H1 (cell line): ENCODE measurements around the gene PITRM1. TPM values are rescaled to one million over a fixed set of nuclear protein-coding genes. Genes with fewer than 3 reads are reported as not detected.

Experiments used
- CTCF ChIA-PET: fragments of 300-600 bp; sonication (Branson Sonifier 250); formaldehyde crosslinking; loops from one replicate; lab custom pipeline; 2021; ENCODE audit not compliant: partially characterized antibody; lab: Charles Lee
- POLR2A ChIA-PET: fragments of 300-600 bp; sonication (Branson Sonifier 250); formaldehyde crosslinking; loops from one replicate; lab custom pipeline; 2021; ENCODE audit warnings: inconsistent platforms; ENCODE audit not compliant: partially characterized antibody; lab: Charles Lee
- DNase-seq, 2 experiments: peaks; one replicate each; pipeline versions ENCODE4 v3.0.0 to v3.0.0-alpha.2; 2010 to 2022; ENCODE audit warnings: low spot score in 2 of 2, low read depth in 1 of 2, mixed read lengths in 1 of 2
- FAIRE-seq: peaks from 2 replicates; lab custom pipeline; 2011; peaks lifted over from hg19 to GRCh38; lab: Jason Lieb, UNC
- H2AFZ ChIP-seq: 2 replicates; pipeline ENCODE4 v1.8.1; 2012; ENCODE audit warnings: low read length, inconsistent platforms
- H2AK5ac ChIP-seq: 2 replicates; pipeline ENCODE4 v1.6.1; 2013; ENCODE audit warnings: low read depth, low read length
- H2BK120ac ChIP-seq: replicated peaks from 2 replicates; pipeline ENCODE3; 2013; ENCODE audit warnings: low read depth, low read length, inconsistent platforms
- H2BK12ac ChIP-seq: 2 replicates; pipeline ENCODE4 v1.6.1; 2013; ENCODE audit warnings: low read depth, low read length
- H2BK15ac ChIP-seq: 2 replicates; pipeline ENCODE4 v1.6.1; 2013; ENCODE audit warnings: low read length
- H2BK20ac ChIP-seq: 2 replicates; pipeline ENCODE4 v1.6.1; 2013; ENCODE audit warnings: low read length
- H2BK5ac ChIP-seq: 2 replicates; pipeline ENCODE4 v1.6.1; 2013; ENCODE audit warnings: low read depth, low read length
- H3K14ac ChIP-seq: 2 replicates; pipeline ENCODE4 v1.6.1; 2013; ENCODE audit warnings: inconsistent platforms; ENCODE audit not compliant: insufficient read length
- H3K18ac ChIP-seq: 2 replicates; pipeline ENCODE4 v1.6.1; 2013; ENCODE audit warnings: low read length; ENCODE audit errors: extremely low read depth
- H3K23ac ChIP-seq: 2 replicates; pipeline ENCODE4 v1.6.1; 2013; ENCODE audit warnings: inconsistent platforms; ENCODE audit not compliant: insufficient read length
- H3K23me2 ChIP-seq: 2 replicates; pipeline ENCODE4 v1.6.1; 2013; ENCODE audit warnings: low read depth, low read length
- H3K27ac ChIP-seq: 2 replicates; pipeline ENCODE4 v1.6.1; 2011; ENCODE audit warnings: low read depth, low read length, inconsistent platforms
- H3K27me3 ChIP-seq, 4 experiments: replicated peaks in 1 of 4; 1 replicate in 1 of 4; 2 replicates in 3 of 4; pipeline versions ENCODE4 v1.6.1 to v1.8.1; 2011 to 2013; ENCODE audit warnings: low read length in 3 of 4, mild to moderate bottlenecking in 3 of 4, inconsistent platforms in 2 of 4, mixed read lengths in 2 of 4, moderate library complexity in 1 of 4; ENCODE audit not compliant: control insufficient read depth in 3 of 4, insufficient read depth in 3 of 4; ENCODE audit errors: extremely low read depth in 1 of 4
- H3K36me3 ChIP-seq, 4 experiments: 2 replicates each; pipeline versions ENCODE4 v1.6.1 to v1.8.1; 2011 to 2013; ENCODE audit warnings: mild to moderate bottlenecking in 4 of 4, low read length in 3 of 4, moderate library complexity in 2 of 4, control low read depth in 1 of 4, inconsistent platforms in 1 of 4; ENCODE audit not compliant: insufficient read depth in 4 of 4, control insufficient read depth in 2 of 4
- H3K4ac ChIP-seq: replicated peaks from 2 replicates; pipeline ENCODE3; 2013; ENCODE audit warnings: low read length, low read depth, mixed read lengths, inconsistent platforms; ENCODE audit not compliant: insufficient read length
- H3K4me1 ChIP-seq, 4 experiments: replicated peaks in 1 of 4; 1 replicate in 1 of 4; 2 replicates in 3 of 4; pipeline versions ENCODE4 v1.6.1 to v1.8.1; 2011 to 2013; ENCODE audit warnings: low read length in 3 of 4, inconsistent platforms in 2 of 4, mixed read lengths in 1 of 4; ENCODE audit not compliant: insufficient read depth in 4 of 4, control insufficient read depth in 3 of 4
- H3K4me2 ChIP-seq, 2 experiments: 2 replicates each; pipeline versions ENCODE4 v1.6.1 to v1.8.1; 2011 to 2013; ENCODE audit warnings: low read depth in 2 of 2, low read length in 2 of 2, control low read depth in 1 of 2, inconsistent platforms in 1 of 2, mild to moderate bottlenecking in 1 of 2; ENCODE audit not compliant: insufficient read depth in 1 of 2
- H3K4me3 ChIP-seq, 4 experiments: fragments of 200-600, 300-600 bp in 1 of 4; sonication (generic), shearing (Covaris generic), sonication (Bioruptor Twin) in 1 of 4; 2 replicates each; pipeline versions ENCODE4 v1.5.1 to v1.8.1; 2011 to 2016; ENCODE audit warnings: low read length in 4 of 4, low read depth in 3 of 4, control low read depth in 2 of 4, inconsistent platforms in 2 of 4, mild to moderate bottlenecking in 2 of 4, mixed read lengths in 1 of 4, moderate library complexity in 1 of 4; ENCODE audit not compliant: insufficient read depth in 2 of 4; ENCODE audit errors: extremely low read depth in 1 of 4
- H3K56ac ChIP-seq: replicated peaks from 2 replicates; pipeline ENCODE3; 2013; ENCODE audit warnings: low read depth, mild to moderate bottlenecking, mixed read lengths, low read length, inconsistent platforms; ENCODE audit not compliant: insufficient read length
- H3K79me1 ChIP-seq: 2 replicates; pipeline ENCODE4 v1.6.1; 2013; ENCODE audit warnings: low read depth, low read length, control low read depth
- H3K79me2 ChIP-seq, 2 experiments: 2 replicates each; pipeline versions ENCODE4 v1.6.1 to v1.8.1; 2012 to 2013; ENCODE audit warnings: low read length in 2 of 2, mild to moderate bottlenecking in 2 of 2, inconsistent platforms in 1 of 2; ENCODE audit not compliant: insufficient read depth in 2 of 2, control insufficient read depth in 1 of 2
- H3K9ac ChIP-seq, 4 experiments: replicated peaks in 1 of 4; 1 replicate in 1 of 4; 2 replicates in 3 of 4; pipeline versions ENCODE4 v1.6.1 to v1.8.1; 2011 to 2013; ENCODE audit warnings: low read depth in 3 of 4, low read length in 3 of 4, control low read depth in 2 of 4, mild to moderate bottlenecking in 2 of 4, moderate library complexity in 2 of 4, inconsistent platforms in 1 of 4; ENCODE audit errors: extremely low read depth in 1 of 4
- H3K9me3 ChIP-seq, 2 experiments: 2 replicates each; pipeline versions ENCODE4 v1.6.1 to v1.8.1; 2012 to 2013; ENCODE audit warnings: mild to moderate bottlenecking in 2 of 2, moderate library complexity in 2 of 2, control low read depth in 1 of 2, inconsistent platforms in 1 of 2, low read depth in 1 of 2, low read length in 1 of 2, mixed read lengths in 1 of 2; ENCODE audit not compliant: insufficient read depth in 2 of 2
- H4K20me1 ChIP-seq, 2 experiments: replicated peaks in 1 of 2; 2 replicates each; pipeline versions ENCODE3 to v1.8.1; 2011 to 2013; ENCODE audit warnings: inconsistent platforms in 2 of 2, low read length in 2 of 2, mild to moderate bottlenecking in 1 of 2; ENCODE audit not compliant: insufficient read depth in 2 of 2, control insufficient read depth in 1 of 2
- H4K5ac ChIP-seq: 2 replicates; pipeline ENCODE4 v1.6.1; 2013; ENCODE audit warnings: low read length, low read depth, mixed read lengths, inconsistent platforms; ENCODE audit not compliant: insufficient read length
- H4K8ac ChIP-seq: 2 replicates; pipeline ENCODE4 v1.8.0; 2013; ENCODE audit warnings: mild to moderate bottlenecking, moderate library complexity, low read length, inconsistent platforms; ENCODE audit not compliant: insufficient read depth; ENCODE audit errors: extremely low read depth
- H4K91ac ChIP-seq: replicated peaks from 2 replicates; pipeline ENCODE3; 2013; ENCODE audit warnings: low read length, mixed read lengths, inconsistent platforms; ENCODE audit not compliant: insufficient read length
- BRCA1 ChIP-seq: IDR thresholded peaks from 2 replicates; pipeline ENCODE4 v1.6.1; 2012; ENCODE audit warnings: low read depth, low read length, improper control_type of control experiment
- CBX5 ChIP-seq: fragments of 300-800, 300-1000 bp; sonication (generic); IDR thresholded peaks from 2 replicates; pipeline ENCODE4 v1.7.1; 2016; ENCODE audit warnings: antibody characterized with exemption, low read length, low read depth
- EP300 ChIP-seq, 2 experiments: IDR thresholded peaks; 1 replicate in 1 of 2; 2 replicates in 1 of 2; pipeline ENCODE4 v1.6.1; 2011 to 2012; ENCODE audit warnings: low read depth in 2 of 2, low read length in 2 of 2, mild to moderate bottlenecking in 2 of 2, borderline replicate concordance in 1 of 2, inconsistent platforms in 1 of 2, moderate library complexity in 1 of 2
- HDAC2 ChIP-seq, 2 experiments: fragments of 300-600 bp in 1 of 2; sonication (generic) in 1 of 2; IDR thresholded peaks; 2 replicates each; pipeline ENCODE4 v1.6.1; 2011 to 2012; ENCODE audit warnings: low read depth in 2 of 2, low read length in 2 of 2, mild to moderate bottlenecking in 2 of 2, moderate library complexity in 2 of 2, borderline replicate concordance in 1 of 2, inconsistent platforms in 1 of 2
- KDM1A ChIP-seq: fragments of 200-600, 300-600 bp; sonication (generic); IDR thresholded peaks from 2 replicates; pipeline ENCODE4 v1.7.1; 2016; ENCODE audit warnings: mild to moderate bottlenecking, low read length, borderline replicate concordance
- RBBP5 ChIP-seq: IDR thresholded peaks from 2 replicates; pipeline ENCODE4 v1.7.1; 2012; ENCODE audit warnings: low read depth, mild to moderate bottlenecking, inconsistent platforms, low read length, moderate library complexity, borderline replicate concordance
- RNF2 ChIP-seq: fragments of 200-900, 300-1000 bp; sonication (generic); IDR thresholded peaks from 2 replicates; pipeline ENCODE4 v1.7.1; 2016; ENCODE audit warnings: borderline replicate concordance, low read depth, mild to moderate bottlenecking, antibody characterized with exemption, low read length; ENCODE audit not compliant: poor library complexity, severe bottlenecking; ENCODE audit errors: missing control alignments
- TAF1 ChIP-seq: IDR thresholded peaks from 2 replicates; pipeline ENCODE4 v1.6.1; 2011; ENCODE audit warnings: mild to moderate bottlenecking, low read depth, low read length
- TCF12 ChIP-seq: IDR thresholded peaks from 2 replicates; pipeline ENCODE4 v1.6.1; 2011; ENCODE audit warnings: low read depth, mild to moderate bottlenecking, low read length
- WGBS, 2 experiments: shearing (Covaris generic) in 1 of 2; methylation state at CpG; one replicate each; pipeline versions ENCODE4 v1.1.6 to v1.1.7; 2013 to 2015; ENCODE audit warnings: low lambda C conversion rate in 2 of 2, mixed read lengths in 2 of 2, inconsistent platforms in 1 of 2, low coverage in 1 of 2, missing lambda C conversion rate in 1 of 2; ENCODE audit not compliant: insufficient replicate concordance in 2 of 2, insufficient coverage in 1 of 2, insufficient read length in 1 of 2; ENCODE audit errors: extremely low coverage in 1 of 2, missing lambda C conversion rate in 1 of 2; 5-methylcytosine and 5-hydroxymethylcytosine counted together
- polyA plus RNA-seq, 7 experiments: library from polyadenylated mRNA; depleted of rRNA in 3 of 7; stranded (reverse) in 5 of 7; unstranded in 2 of 7; fragments of >200 nt in 5 of 7; fragments of 200-250 nt in 2 of 7; gene quantifications; 1 replicate in 5 of 7; 2 replicates in 1 of 7; 4 replicates in 1 of 7; pipeline versions ENCODE4 v1.2.1 to v1.2.3, GENCODE V29; 2011 to 2013; ENCODE audit warnings: missing spikeins in 2 of 7, mixed read lengths in 2 of 7
- total RNA-seq: library from RNA; stranded (reverse); fragmentation: NEBNext Ultra II Directional; extraction: Animal tissue kit (Norgen Biotek cat#: 25700); gene quantifications from 2 replicates; pipeline ENCODE4 v1.2.1, GENCODE V29; 2021
- TF ChIP-seq, protein P1 (sequence below): IDR thresholded peaks from 2 replicates; pipeline ENCODE4 v1.6.1; 2012; ENCODE audit warnings: inconsistent platforms

Gene PITRM1
- total and polyA plus RNA-seq, 2 of the 8 experiments (the other 6 are each of a cell fraction or from before 2014, with no cell fraction given), result 18.6 to 31.5 TPM

DNA sequence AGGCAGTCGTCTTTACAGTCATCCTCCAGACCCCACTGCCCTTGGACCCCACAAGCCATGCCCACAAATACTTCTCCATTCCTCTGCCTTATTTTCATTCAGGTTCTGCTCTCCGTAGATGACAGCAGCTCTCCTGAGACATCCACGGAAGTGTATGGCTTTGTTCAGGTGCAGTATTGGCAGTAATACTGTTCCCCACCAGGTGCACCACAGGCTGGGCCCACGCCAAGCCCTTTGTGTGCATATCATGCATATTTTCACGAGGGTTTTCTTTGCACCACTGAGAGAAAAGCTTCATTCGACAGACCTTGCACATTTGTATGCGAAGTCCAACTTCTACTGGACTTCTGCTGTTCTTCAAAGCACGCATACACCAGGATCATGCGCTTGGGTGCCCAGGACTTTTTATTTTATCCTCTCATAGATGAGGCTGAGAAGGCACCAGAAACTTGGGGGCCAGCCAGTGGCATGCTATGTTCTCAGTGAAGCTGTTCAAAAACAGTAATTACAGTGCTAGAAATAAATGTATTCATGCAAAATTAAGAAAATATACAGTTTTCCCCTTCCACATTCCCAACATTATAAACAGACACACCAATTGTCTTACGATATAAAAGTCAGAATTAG lies 37.8 kb upstream of the PITRM1 start:
- Histone ChIP-seq H4K8ac (no peak overlapping the region), H4K5ac (no peak overlapping the region), H3K79me1 (no peaks in the 10 kb centered on the region), H3K9ac (no peak overlapping the region), H3K36me3 (no peaks in the 10 kb centered on the region), H2BK12ac (no peak overlapping the region), H2BK120ac (no peak overlapping the region), H2AFZ (no peak overlapping the region), H3K27me3 (0 out of 7 replicates have a peak, but pooled peaks cover 0 to 2% (median 0%) of the 10 kb centered on the region in 4 experiments), H3K79me2 (no peaks in the 10 kb centered on the region), H3K4ac (no peak overlapping the region), H3K9me3 (no peaks in the 10 kb centered on the region), H3K4me1 (no peaks in the 10 kb centered on the region), H4K20me1 (no peaks in the 10 kb centered on the region), H3K18ac (no peak overlapping the region), H3K23ac (no peak overlapping the region), H3K4me2 (no peak overlapping the region), H3K56ac (no peak overlapping the region), H2BK5ac (no peak overlapping the region), H2AK5ac (no peak overlapping the region), H3K23me2 (no peaks in the 10 kb centered on the region), H2BK15ac (no peak overlapping the region), H3K27ac (no peak overlapping the region), H4K91ac (no peak overlapping the region), H3K4me3 (no peak overlapping the region), H2BK20ac (no peak overlapping the region), H3K14ac (no peak overlapping the region)
- ChIA-PET POLR2A (interaction anchor here (0.5 kb wide), 1 partner anchor 87 kb away, joined by 4 read pairs; no protein-coding TSS in a partner anchor), CTCF (interaction anchor here (0.7 to 1.7 kb wide), 4 partner anchors 14 to 27 kb away, joined by 3 to 9 read pairs (median 4); no protein-coding TSS in a partner anchor)
- DNase-seq, result no peak
- FAIRE-seq, result no peak
- 79% methylated on average over 10 of the region's 10 CpGs; no CpG with 5 or more reads in 1 of the 2 experiments for WGBS, 2 experiments
- TF ChIP-seq HDAC2 (IDR thresholded peaks at IDR 0.05; ENCODE audit: borderline replicate concordance in 1 of 2, low read depth in 2 of 2, low read length in 2 of 2), result no peak
- no peak for TF ChIP-seq CBX5
- no peak for TF ChIP-seq BRCA1
- TF ChIP-seq EP300 (IDR thresholded peaks at IDR 0.05; ENCODE audit: borderline replicate concordance in 1 of 2, low read depth in 2 of 2, low read length in 2 of 2), result no peak
- TF ChIP-seq RNF2, result no peak
- TF ChIP-seq, protein P1, sequence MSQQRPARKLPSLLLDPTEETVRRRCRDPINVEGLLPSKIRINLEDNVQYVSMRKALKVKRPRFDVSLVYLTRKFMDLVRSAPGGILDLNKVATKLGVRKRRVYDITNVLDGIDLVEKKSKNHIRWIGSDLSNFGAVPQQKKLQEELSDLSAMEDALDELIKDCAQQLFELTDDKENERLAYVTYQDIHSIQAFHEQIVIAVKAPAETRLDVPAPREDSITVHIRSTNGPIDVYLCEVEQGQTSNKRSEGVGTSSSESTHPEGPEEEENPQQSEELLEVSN, result no peak
- TF ChIP-seq TAF1, result no peak
- no peak for TF ChIP-seq KDM1A
- no peak for TF ChIP-seq RBBP5
- no peak for TF ChIP-seq TCF12
